Measurements from ENCODE around the gene ARHGAP25.

DNA sequence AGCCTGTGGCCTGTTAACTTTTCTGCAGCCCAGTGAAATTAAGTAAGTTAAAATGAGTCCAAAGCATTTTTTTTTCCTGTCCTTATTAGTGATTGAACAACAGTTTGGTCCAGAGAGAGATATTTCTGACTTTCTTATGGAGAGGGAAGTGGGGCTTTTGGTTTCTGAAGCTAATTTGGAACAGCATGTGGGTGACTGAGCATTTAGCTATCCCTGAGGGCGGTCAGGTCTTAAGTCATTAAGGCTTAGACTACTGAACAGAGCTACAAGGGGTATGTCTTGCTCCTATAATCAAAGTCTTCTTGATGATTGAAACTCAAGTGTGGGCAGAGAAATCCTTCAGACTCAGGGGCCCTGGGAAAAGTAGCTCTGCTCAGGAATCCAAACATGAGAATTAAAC, 14.0 kb downstream of the ARHGAP25 start:
- no peak for TF ChIP-seq POLR2A (IDR thresholded peaks at IDR 0.05)
- TF ChIP-seq, protein P1, sequence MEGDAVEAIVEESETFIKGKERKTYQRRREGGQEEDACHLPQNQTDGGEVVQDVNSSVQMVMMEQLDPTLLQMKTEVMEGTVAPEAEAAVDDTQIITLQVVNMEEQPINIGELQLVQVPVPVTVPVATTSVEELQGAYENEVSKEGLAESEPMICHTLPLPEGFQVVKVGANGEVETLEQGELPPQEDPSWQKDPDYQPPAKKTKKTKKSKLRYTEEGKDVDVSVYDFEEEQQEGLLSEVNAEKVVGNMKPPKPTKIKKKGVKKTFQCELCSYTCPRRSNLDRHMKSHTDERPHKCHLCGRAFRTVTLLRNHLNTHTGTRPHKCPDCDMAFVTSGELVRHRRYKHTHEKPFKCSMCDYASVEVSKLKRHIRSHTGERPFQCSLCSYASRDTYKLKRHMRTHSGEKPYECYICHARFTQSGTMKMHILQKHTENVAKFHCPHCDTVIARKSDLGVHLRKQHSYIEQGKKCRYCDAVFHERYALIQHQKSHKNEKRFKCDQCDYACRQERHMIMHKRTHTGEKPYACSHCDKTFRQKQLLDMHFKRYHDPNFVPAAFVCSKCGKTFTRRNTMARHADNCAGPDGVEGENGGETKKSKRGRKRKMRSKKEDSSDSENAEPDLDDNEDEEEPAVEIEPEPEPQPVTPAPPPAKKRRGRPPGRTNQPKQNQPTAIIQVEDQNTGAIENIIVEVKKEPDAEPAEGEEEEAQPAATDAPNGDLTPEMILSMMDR (IDR thresholded peaks at IDR 0.05), result no peak

All from thyroid gland (tissue), 4 donors.